OCI-LY1 (cell line): ENCODE data around the gene RFTN1.
A peak's percentile ranks its signal among the peaks of the same experiment; 100 is the strongest.

Source experiments
- H2AFZ ChIP-seq: fragments of 200-600 bp; sonication (generic), shearing (Covaris generic); 2 replicates; pipeline ENCODE4 v1.6.0; 2014; ENCODE audit warnings: antibody characterized with exemption, mild to moderate bottlenecking, low read length
- H3F3A ChIP-seq: fragments of 200-600 bp; sonication (generic), shearing (Covaris generic); 2 replicates; pipeline ENCODE4 v1.6.0; 2014; ENCODE audit warnings: mild to moderate bottlenecking, antibody characterized with exemption, low read length, moderate library complexity; ENCODE audit not compliant: insufficient read depth
- H3K27ac ChIP-seq: fragments of 200-600 bp; sonication (generic); 2 replicates; pipeline ENCODE4 v1.5.1; 2014; ENCODE audit warnings: low read length, mixed run types, mild to moderate bottlenecking, low read depth; ENCODE audit not compliant: poor library complexity, severe bottlenecking
- H3K27me3 ChIP-seq: fragments of 200-600 bp; sonication (generic); 2 replicates; pipeline ENCODE4 v1.6.0; 2014; ENCODE audit warnings: antibody characterized with exemption, mild to moderate bottlenecking, low read length, moderate library complexity; ENCODE audit not compliant: insufficient read depth
- H3K36me3 ChIP-seq: fragments of 200-600 bp; sonication (generic); 2 replicates; pipeline ENCODE4 v1.6.1; 2014; ENCODE audit warnings: mild to moderate bottlenecking, antibody characterized with exemption, low read length, moderate library complexity, mixed read lengths; ENCODE audit not compliant: insufficient read depth
- H3K4me1 ChIP-seq: fragments of 200-600 bp; sonication (generic); 2 replicates; pipeline ENCODE4 v1.5.1; 2014; ENCODE audit warnings: mild to moderate bottlenecking, low read length, moderate library complexity; ENCODE audit not compliant: insufficient read depth, severe bottlenecking
- H3K4me2 ChIP-seq: fragments of 200-600 bp; sonication (generic), shearing (Covaris generic); 2 replicates; pipeline ENCODE4 v1.6.1; 2014; ENCODE audit warnings: low read length
- H3K4me3 ChIP-seq: fragments of 200-600 bp; sonication (generic); 2 replicates; pipeline ENCODE4 v1.5.1; 2014; ENCODE audit warnings: low read length, low read depth, mild to moderate bottlenecking, mixed read lengths; ENCODE audit not compliant: poor library complexity, severe bottlenecking
- H3K79me2 ChIP-seq: fragments of 200-600 bp; shearing (Covaris generic); 2 replicates; pipeline ENCODE4 v1.6.1; 2016; ENCODE audit warnings: mixed run types, low read length, mixed read lengths; ENCODE audit not compliant: insufficient read depth
- H3K9ac ChIP-seq: fragments of 200-600 bp; sonication (generic), shearing (Covaris generic); 2 replicates; pipeline ENCODE4 v1.6.1; 2014; ENCODE audit warnings: mild to moderate bottlenecking, low read length, mixed read lengths
- H3K9me2 ChIP-seq: fragments of 200-600 bp; sonication (generic), shearing (Covaris generic); 2 replicates; pipeline ENCODE4 v1.6.1; 2014; ENCODE audit warnings: low read depth, mild to moderate bottlenecking, low read length, mixed read lengths
- H3K9me3 ChIP-seq: fragments of 200-600 bp; shearing (Covaris generic); 2 replicates; pipeline ENCODE4 v1.6.1; 2014; ENCODE audit warnings: low read length, mixed read lengths
- H4K20me1 ChIP-seq: fragments of 200-600 bp; sonication (generic), shearing (Covaris generic); 2 replicates; pipeline ENCODE4 v1.6.0; 2016; ENCODE audit warnings: mild to moderate bottlenecking, low read length; ENCODE audit not compliant: insufficient read depth
- CTCF ChIP-seq: fragments of 200-600 bp; sonication (generic), shearing (Covaris generic); IDR thresholded peaks from 2 replicates; pipeline ENCODE4 v1.5.1; 2017; ENCODE audit warnings: mild to moderate bottlenecking, antibody characterized with exemption, low read length, moderate library complexity, mixed read lengths
- EZH2 ChIP-seq: fragments of 200-600 bp; sonication (generic), shearing (Covaris generic); IDR thresholded peaks from 2 replicates; pipeline ENCODE4 v1.8.0; 2017; ENCODE audit warnings: borderline replicate concordance, mixed run types, mild to moderate bottlenecking, antibody characterized with exemption, low read length, moderate library complexity, mixed read lengths

RFTN1 gene

GRCh38 chr3:16370503-16370871 is 143.0 kb downstream of the RFTN1 start:
- no peak overlapping the region; the same call in 1 of the 2 replicates for H3K9ac ChIP-seq
- peaks cover 3% of the 10 kb centered on the region; the same call in 1 of the 2 replicates for H3F3A ChIP-seq
- H2AFZ ChIP-seq = no peak overlapping the region
- no peaks in the 10 kb centered on the region for H4K20me1 ChIP-seq
- no peak overlapping the region for H3K4me3 ChIP-seq
- H3K36me3 ChIP-seq = peaks cover 85% of the 10 kb centered on the region
- H3K4me1 ChIP-seq = peaks cover 79% of the 10 kb centered on the region
- peak overlapping the region; percentile 97 for H3K27ac ChIP-seq
- H3K27me3 ChIP-seq = no peaks in the 10 kb centered on the region
- H3K9me3 ChIP-seq = no peaks in the 10 kb centered on the region
- H3K79me2 ChIP-seq = peaks cover 14% of the 10 kb centered on the region; the same call in 1 of the 2 replicates
- H3K9me2 ChIP-seq = no peaks in the 10 kb centered on the region
- no peak for TF ChIP-seq EZH2
- no peak for TF ChIP-seq CTCF
- H3K4me2 ChIP-seq = peak overlapping the region; percentile 21; the same call in 1 of the 2 replicates

GRCh38 chr3:16369885-16370284 is 143.6 kb downstream of the RFTN1 start:
- H3K4me3 ChIP-seq = no peak overlapping the region

GRCh38 chr3:16369276-16369675 is 144.2 kb downstream of the RFTN1 start:
- H3K4me2 ChIP-seq = no peak overlapping the region
- no peak overlapping the region for H3K27ac ChIP-seq
- no peak overlapping the region for H3K4me3 ChIP-seq
- H3K4me1 ChIP-seq = peaks cover 69% of the 10 kb centered on the region
- no peaks in the 10 kb centered on the region for H3F3A ChIP-seq
- no peaks in the 10 kb centered on the region for H3K9me2 ChIP-seq
- TF ChIP-seq EZH2 (no peak), CTCF (no peak)
- H3K79me2 ChIP-seq = peaks cover 14% of the 10 kb centered on the region; the same call in 1 of the 2 replicates
- no peaks in the 10 kb centered on the region for H3K9me3 ChIP-seq
- H3K9ac ChIP-seq = no peak overlapping the region
- peaks cover 93% of the 10 kb centered on the region for H3K36me3 ChIP-seq
- H3K27me3 ChIP-seq = no peaks in the 10 kb centered on the region
- no peaks in the 10 kb centered on the region for H4K20me1 ChIP-seq
- H2AFZ ChIP-seq = no peak overlapping the region

More at GRCh38 chr3:16369885-16370284, 143.6 kb downstream of the RFTN1 start:
- Histone ChIP-seq H3K4me2 (no peak overlapping the region), H3K9me3 (no peaks in the 10 kb centered on the region), H2AFZ (no peak overlapping the region), H3K9me2 (no peaks in the 10 kb centered on the region), H4K20me1 (no peaks in the 10 kb centered on the region), H3K4me1 (peaks cover 75% of the 10 kb centered on the region), H3K9ac (no peak overlapping the region), H3K79me2 (peaks cover 14% of the 10 kb centered on the region; the same call in 1 of the 2 replicates), H3K36me3 (peaks cover 88% of the 10 kb centered on the region), H3F3A (no peaks in the 10 kb centered on the region), H3K27me3 (no peaks in the 10 kb centered on the region), H3K27ac (no peak overlapping the region)
- no peak for TF ChIP-seq EZH2
- no peak for TF ChIP-seq CTCF
